HG03469 (cell line): ENCODE data around the gene SDK1.
"Not testable (repeated sequence)": the region's sequence is repeated elsewhere in the genome, so short reads cannot be mapped to it uniquely, and the experiment has no call there.

ENCODE experiments used
- ATAC-seq: cut with Tn5 transposase; IDR thresholded peaks from one replicate; pipeline ENCODE4 v1.9.1; 2021; ENCODE audit warnings: mild to moderate bottlenecking, moderate library complexity, moderate number of reproducible peaks; ENCODE audit not compliant: unreplicated experiment

SDK1 gene

DNA sequence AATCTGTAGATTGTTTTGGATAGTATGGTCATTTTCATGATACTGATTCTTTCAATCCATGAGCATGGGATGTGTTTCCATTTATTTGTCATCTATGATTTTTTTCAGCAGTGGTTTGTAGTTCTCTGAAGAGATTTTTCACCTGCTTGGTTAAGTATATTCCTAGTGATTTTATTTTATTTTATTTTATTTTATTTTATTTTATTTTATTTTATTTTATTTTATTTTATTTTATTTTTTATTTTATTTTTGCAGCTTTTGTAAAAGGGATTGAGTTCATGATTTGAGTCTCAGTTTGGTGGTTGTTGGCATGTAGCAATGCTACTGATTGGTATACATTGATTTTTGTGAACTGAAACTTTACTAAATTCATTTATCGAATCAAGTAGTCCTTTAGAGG is 404.2 kb downstream of the SDK1 start:
- ATAC-seq: no peak

DNA sequence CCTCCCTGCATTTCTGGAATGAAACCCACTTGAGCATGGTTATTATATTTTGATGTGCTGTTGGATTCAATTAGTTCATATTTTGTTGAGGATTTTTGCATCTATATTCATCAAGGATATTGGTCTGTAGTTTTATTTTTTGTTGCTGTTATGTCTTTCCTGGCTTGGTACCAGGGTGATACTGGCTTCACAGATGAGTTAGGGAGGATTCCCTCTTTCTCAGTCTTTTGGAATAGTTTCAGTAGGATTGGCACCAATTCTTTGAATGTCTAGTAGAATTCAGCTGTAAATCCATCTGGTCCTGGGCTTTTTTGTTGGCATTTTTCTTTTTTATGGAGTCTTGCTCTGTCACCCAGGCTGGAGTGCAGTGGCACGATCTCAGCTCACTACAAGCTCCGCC is 405.0 kb downstream of the SDK1 start:
- not testable (repeated sequence) for ATAC-seq

DNA sequence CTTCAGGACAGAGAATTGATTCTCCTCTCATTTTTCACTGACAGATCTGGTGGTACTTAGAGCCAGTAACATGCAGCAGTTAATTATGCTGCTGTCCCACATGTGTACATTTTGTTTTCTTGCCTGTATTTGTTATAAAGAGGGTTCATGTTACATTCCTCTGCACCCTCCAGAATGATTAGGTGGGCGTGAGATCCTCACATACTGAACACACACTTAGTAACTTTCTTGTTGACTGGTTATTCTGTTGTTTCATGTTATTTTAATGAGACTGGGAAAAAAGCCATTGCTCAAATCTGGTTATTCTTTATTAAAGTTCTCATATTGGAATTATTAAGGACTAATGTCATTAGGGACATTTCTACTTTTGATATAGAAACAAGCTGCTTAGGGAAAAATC is 409.1 kb downstream of the SDK1 start:
- ATAC-seq: no peak

DNA sequence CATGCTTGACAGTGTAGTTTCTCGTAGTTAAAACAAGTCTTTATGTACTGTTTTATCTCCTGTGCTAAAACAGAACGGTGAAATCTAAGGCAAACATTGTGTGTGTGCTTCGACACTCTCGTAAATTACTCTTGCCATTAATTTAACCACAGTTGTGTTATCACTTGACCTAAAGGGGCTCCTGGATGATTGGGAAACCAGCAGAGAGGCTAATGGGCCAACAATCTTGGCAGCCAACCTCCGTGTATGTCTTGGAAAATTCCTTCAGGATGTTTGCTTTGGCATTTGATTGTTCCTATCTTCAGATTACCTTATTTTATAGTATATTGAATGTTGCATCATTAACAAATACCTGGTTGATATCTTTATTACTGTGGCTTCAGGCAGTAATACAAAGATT is 409.5 kb downstream of the SDK1 start:
- ATAC-seq: no peak

DNA sequence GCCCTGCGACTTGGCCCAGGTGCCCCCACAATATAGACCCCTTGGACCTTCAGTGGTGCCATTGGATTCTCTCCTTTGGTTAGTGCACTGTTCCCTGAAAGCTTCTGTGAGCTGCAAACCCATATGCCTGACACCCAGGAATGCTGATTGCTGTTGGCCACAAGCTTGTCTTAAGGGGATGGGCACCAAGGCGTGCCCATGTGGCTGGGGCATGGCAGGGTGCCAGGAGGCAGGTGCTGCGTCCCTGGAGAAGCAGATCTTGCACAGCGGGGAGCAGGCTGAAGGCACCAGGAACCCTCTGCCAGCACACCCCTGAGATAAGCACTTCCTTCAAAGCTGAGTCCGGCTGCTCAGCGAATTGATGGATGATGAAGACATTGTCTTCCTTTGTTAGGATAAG is 411.8 kb downstream of the SDK1 start:
- ATAC-seq: no peak

DNA sequence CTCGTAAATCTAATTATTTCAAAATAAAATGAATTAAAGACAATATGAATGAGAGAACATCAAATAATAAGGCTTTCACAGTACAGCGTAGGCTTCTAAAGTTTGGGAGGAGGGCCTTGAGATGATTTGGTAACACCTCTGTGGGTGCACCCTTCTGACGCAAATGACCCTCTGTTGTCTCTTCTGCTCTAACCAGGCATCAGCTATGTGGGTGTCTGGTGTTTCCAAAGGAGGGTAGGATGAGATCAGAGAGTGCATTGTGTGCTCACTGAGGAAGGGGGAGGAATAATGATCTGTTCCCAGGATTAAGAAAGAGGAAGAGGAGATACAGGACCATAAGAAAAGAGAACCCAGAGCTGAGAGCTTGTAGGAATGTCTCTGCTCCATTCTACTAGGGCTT is 420.4 kb downstream of the SDK1 start:
- no peak for ATAC-seq

DNA sequence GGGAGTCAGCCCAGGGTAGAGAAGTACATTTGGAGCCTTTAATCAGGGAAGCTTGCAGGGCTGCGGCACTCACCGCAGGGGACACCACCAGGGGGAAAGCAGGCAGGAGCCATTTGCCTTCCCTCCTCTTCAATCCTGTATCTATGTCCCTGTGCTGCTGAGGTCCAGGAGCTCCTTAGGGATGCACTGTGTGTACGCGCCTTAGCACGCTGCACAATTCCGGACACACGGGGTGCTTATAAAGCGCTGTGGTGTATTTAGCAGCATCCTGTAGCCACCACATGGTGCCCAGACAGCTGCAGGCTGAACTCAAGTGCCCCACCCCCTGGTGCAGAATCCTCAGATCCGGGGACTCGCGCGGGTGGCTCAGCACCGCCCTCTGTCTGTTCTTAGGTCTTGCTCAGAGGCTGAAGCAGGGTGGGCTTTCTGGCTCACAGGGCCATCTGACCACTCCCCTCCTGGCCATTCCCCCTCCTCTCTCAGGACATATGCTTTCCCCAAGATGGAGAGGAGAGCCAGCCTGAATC is 421.4 kb downstream of the SDK1 start:
- ATAC-seq: no peak

DNA sequence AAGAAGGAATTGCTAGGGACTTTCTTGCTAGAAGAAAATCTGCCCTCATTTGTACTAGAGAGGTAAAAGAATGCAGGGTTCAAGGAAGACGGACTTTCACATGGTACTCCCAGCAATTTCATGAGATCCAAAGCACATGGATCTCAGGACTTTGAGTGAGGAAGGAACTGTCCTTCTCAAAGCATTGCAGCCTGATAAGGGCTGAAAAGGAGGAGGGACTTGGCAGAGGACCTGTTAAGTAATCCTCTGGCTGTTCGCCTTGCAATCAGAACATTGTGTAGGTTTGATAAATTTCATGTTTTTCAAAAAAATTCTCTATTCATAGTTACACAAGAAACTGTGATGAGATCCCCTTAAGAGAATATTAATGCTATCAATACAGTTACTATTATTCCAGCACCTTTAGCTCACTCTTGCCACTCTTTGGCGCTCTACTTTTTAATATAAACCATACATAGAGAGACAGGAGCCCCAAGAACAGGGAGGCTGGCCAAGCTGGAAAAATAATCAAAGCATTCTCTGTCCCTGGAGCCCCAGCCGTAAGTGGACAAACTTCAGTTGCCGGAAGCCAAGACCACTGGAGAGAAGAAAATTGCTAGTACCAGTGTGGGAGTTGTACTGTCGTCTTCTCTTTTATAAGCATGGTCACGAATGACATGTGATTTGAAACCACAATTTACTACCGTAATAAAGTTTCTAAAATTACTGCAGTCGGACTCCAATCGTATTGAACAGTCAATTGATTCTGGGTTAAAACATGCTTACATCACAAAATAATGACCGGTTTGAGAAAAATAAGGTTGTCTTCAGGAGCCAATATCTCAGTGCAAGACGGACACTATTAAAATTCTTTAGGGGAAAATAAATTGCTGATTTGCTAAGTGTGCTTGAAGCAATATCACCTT is 424.4 kb downstream of the SDK1 start:
- no peak for ATAC-seq

DNA sequence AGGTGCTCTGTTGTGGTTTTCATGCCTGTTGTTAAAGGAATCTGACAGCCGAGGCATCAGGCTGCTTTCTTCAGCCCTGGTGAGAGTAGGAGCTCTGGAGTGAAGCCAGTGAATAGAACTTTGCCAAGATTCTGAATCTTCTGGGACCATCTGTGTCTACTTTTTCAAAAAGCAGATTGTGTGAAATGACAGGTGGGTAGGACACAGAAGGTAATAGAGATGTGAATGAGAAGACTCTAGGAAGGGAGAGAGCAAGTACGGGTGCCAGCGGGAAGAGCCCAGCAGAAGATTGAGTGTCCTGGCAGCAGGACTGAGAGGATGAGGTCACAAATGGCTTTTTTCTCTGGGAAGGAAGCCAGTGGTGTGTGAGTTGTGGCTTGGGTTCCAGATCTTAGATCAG is 429.2 kb downstream of the SDK1 start:
- no peak for ATAC-seq

DNA sequence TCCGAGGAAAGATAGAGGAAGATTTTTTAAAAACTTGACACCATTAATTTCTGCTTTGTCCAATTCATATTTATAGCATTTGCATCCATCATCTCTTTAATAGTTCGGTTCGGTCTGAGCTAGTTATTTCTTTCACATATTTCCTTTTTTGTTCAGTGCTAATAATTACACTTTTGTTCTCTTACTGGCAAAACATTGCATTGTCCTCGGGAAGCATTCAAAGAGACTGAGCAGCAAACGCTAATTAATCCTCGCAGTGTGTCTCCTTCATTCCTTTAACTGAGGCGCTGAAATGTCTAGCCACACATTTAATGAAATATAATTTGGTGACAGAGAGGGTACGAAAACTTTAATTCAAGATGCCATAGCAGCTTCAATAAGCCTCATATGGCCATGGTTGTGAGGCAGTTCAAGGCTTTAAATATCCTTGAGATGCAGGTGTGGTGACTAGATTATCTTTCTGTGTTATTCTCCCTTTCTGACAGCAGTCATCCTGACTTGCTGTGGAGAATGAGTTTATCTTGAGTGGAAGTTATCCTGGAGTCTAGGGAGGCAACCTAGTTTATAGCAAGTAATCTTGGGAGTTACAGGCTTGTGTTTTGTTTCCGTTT is 431.4 kb downstream of the SDK1 start:
- ATAC-seq: no peak

DNA sequence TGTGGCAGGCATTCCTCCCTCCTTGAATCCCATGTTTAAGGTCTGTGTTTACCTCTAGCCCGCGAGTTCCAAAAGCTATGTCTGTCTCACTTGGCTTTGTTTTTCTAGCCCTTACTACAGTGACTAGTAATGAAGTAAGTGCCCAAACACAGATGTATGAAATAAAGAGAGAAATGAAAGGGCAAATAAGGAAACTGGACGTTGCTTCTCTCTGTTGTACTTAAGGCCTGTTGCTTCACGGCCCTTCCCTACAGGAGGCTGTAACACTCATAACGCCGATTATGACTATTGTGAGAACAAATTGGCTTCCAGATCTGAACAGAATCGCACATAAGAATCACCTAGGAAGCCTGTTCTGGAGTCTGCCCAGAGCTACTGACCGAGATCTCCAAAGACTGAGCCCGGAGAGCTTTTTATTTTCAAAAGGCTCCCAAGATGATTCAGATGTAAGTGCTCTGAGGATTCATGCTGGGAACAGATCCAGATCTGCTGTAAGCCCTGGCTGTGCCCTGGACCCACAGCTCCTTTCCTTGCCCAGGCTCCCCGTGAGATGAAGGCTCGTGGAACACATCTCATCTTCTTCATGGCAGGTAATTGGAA is 432.6 kb downstream of the SDK1 start:
- no peak for ATAC-seq

DNA sequence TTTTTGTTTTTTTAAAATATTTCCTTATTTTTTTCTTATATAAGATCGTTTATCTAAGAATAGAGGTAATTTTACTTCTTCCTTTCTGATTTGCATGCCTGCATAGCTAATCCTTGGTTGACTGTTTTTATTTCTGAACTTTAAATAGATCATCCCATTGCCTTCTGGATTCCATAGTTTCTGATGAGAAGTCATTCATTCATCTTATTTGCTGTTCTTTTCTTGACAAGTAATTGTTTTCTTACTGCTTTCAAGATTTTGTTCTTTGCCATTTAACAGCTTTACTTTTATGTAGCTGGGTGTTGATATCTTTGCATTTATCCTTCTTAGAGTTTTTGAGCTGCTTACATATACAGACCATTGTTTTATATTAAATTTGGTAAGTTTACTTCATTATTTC is 437.9 kb downstream of the SDK1 start:
- no peak for ATAC-seq

DNA sequence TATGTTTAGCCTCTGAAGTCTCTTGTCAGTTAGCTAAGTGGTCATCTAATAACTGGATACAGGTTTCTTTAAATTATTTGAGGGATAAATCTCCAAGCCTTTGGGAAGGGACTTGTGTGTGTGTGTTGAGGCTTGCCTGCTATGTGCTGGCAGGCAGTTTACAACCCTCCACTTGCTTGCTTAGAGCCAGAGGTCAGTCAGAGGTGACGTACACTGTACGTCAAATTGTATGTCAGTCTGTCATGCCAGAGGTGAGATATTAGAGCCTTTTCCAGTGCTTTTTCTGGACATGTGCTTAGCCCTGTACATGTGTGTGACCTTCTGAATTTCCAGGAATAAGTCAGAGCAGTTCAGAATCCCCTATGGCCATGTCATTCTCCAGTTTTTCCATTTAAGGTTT is 438.9 kb downstream of the SDK1 start:
- ATAC-seq: no peak

DNA sequence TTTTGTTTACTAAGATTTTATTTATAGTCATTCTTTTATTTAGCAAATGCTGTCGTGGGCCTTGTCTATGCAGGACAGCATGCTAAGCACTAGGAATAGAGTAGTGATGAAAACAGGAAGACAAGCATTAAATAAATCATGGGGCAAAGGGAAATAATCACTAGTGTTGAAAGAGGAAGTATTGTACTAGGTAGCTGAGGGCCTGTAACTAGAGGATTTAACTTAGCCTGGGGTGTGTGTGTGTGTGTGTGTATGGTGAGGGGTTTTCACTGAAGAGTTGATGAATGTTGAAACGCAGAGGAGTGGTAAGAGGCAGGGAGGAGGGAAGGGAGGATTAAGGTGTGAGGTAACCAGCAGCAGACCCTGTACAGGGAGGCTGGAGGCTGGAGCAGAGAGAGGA is 446.4 kb downstream of the SDK1 start:
- ATAC-seq: no peak

DNA sequence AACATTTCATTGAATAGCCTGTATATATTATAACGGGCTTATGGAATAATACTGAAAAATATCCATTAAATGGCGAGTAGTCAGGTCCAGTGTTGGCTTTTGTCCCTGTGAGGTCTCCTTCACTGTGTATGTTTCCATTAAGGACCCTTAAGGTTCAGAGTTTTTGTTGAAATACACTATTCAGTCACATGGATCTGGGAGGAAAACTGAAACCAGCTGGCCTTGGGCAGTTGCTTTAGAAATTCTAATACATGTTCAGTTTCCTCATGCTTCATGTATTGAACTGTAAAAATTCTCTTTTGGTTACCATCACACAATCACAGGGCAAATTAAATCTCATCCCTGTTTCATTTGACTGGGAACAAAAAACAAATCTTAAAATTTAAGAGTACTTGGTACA is 447.3 kb downstream of the SDK1 start:
- no peak for ATAC-seq

DNA sequence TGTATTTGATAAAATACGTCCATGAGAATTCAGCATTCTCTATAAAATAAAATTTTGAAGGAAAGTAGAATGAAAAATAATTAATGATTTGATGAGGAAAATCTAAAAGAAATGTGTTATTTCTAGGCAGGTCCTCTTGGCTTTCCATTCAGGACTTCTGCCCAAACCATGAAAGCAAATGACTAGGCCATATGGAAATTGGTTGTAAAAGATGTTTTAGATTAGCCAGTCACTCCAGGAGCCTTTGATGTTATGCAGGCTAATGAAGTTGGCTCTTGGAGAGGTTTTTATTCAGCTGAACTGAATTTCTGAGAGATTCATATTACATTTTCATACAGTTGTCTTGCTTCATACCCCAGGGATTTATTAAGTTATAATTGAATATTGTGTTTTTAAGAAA is 452.8 kb downstream of the SDK1 start:
- ATAC-seq: no peak

DNA sequence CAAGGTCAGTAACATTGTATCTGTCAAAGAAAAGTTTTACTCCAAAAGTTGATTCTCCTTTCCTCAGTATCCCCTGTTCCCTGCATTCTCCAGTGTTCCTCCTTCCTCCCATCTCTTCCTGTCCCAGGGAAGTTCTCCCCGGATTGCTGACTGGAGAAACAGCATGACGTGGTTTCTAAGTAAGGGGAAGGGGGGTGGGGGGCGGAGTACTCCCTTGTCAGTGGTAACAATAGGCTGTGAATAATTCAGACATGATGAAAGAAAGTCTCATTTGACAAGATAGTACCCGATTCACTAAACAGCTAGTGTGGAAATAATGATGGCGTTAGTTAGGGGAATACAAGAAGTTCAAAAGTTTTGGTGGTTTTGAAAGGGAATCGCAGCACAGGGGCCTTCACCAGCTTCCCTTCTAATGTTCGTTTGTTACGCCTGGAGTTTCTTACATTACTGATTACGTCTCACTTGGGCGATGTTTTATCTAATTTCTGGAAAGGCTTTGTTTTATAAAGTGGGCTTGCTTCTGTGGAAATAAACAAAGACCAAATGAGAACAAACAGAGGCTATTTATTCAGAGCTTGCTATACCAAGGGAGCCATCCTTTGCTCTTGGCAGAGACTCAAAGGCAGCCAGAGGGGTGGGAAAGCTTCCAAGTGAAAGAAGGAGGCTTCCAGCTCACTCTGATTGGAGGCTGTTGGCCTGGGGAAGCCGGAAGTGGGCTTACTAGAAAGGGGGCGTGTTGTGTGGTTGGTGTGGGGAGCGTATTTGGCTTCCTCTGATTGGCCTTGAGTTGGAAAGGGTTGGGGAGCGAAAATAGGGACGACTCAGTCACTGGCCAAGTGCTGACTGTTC is 453.7 kb downstream of the SDK1 start:
- ATAC-seq: no peak

DNA sequence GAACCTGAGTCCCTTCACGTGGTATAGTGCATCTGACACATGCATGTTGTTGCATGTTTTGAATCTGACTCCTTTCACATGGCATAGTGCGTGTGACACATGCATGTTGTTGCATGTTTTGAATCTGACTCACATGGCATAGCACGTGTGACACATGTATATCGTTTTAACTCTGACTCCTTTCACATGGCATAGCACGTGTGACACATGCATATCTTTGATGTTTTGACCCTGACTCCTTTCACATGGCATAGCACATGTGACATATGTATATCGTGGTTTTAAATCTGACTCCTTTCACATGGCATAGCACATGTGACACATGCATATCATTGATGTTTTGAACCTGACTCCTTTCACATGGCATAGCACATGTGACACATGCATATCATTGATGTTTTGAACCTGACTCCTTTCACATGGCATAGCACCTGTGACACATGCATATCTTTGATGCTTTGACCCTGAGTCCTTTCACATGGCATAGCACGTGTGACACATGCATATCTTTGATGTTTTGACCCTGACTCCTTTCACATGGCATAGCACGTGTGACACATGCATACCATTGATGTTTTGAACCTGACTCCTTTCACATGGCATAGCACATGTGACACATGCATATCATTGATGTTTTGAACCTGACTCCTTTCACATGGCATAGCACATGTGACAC is 454.9 kb downstream of the SDK1 start:
- ATAC-seq: not testable (repeated sequence)

DNA sequence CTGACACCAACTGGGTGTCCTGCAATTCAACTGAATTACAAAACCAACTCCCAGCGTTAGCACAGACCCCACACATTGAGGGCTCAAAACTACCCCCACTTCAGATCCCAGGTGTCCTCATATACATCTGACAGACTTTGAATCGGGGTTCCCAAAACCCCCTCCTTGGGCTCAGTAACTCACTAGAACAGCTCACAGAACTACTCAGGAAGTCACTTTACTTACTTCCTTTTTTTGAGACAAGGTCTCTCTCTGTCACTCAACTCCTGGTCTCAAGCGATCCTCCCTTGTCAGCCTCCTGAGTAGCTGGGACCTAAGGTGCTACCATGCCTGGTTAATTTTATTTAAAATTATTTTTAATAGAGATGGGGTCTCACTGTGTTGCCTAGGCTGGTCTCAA is 456.0 kb downstream of the SDK1 start:
- no peak for ATAC-seq

DNA sequence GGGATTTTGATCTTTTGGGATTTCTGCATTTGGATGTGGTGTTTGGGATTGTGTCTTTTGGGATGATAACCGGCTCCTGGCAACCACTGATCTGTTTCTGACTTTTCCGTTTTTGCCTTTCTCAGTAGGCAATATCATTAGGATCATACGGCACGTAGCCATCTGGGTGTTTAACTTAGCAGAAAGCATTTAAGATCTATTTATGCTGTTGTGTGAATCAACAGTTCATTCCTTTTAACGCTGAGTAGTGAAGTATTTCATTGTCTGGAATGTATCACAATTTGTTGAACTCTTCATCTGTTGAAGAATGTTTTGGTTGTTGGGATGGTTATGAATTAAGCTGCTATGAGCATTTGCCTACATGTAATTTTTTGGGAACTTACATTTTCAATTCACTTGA is 459.6 kb downstream of the SDK1 start:
- ATAC-seq: no peak
